GM19238 (cell line): ENCODE data around the gene PHACTR1.
"Not testable (repeated sequence)": the region's sequence is repeated elsewhere in the genome, so short reads cannot be mapped to it uniquely, and the experiment has no call there.

Experiments
- DNase-seq: peaks from one replicate; pipeline ENCODE4 v3.0.0; 2011; ENCODE audit warnings: low spot score; ENCODE audit not compliant: insufficient read length

Gene PHACTR1

GRCh38 chr6:12898603-12899002 is 182.0 kb downstream of the PHACTR1 start:
- DNase-seq = no peak

- DNase-seq = no peak
These were observed 182.7 kb downstream of the PHACTR1 start for GRCh38 chr6:12899046-12899833.

DNA sequence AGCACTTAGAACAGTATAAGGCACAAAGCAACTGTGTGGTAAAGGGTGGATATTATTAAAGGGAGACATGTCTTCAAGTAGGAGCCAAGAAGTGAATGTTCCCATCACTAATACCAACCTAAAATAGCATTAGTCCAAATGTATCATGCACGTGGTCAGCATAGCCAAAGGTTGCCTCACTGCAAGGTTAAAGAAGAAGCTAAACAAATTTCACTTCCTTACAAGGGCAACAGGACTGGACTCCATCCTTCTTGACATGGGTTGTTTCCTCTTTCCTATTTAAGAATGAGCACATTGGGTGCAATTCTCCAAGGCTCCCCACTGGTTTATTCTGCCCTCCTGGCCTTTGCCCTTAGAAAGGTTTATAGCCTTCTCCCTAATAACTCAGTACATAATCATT is 186.7 kb downstream of the PHACTR1 start:
- no peak for DNase-seq

- DNase-seq = no peak
These were observed 193.3 kb downstream of the PHACTR1 start for GRCh38 chr6:12909833-12910232.

DNA sequence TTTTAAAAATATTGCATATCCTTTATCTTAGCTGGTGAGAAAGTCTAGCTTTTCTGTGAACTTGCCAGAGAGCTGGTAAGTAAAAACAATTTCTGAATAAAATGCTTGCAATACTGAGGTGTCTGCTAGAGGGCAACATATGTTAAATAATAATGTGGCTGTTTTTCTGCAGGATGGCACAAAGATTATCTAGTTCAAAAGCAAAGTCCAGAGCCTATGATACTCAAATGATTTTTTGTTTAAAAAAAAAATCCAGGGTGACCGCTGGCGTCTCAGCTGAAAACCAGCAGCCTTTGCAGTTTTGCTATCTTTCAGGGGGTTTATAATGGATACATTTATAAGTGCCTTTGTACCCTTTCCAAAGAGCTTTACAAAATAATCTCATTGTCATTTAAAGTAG is 194.9 kb downstream of the PHACTR1 start:
- DNase-seq = no peak

DNA sequence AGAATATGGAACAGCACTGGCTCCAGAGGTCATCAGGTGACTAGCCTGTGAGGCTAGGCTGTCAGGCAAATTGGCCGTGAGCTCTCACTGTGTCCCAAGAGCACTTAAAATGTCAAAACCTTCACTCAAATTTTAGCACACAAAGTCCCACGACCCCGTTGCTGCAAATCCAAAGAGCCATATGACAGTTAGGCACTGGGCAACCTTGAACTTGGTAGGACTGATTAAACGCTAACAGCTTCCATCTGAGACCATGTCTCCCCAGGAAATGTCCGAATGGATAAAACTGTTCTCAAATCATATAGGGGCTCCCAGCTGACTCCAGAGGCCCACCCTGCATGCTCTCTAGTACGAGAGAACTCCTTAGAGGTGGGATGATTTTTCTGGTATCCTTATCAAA is 196.6 kb downstream of the PHACTR1 start:
- no peak for DNase-seq

DNA sequence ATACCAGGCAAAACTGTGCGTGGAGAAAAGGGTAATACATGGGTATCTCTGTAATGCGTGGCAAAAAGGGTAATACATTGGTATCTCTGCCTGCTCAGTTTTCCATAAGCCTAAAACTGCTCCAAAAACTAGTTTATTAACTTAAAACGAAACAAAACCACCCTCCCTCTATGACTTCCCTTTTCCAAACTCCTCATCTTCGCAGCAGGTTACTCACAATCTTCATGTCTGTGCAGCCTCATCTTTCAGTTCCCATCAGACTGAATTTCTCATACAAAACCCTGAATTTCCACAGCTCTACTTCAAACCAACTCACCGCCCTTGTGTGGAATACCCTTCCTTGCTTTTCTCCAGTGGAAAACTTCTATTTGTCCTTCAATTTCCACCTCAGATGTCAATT is 199.4 kb downstream of the PHACTR1 start:
- no peak for DNase-seq

GRCh38 chr6:12916420-12917136 is 200.0 kb downstream of the PHACTR1 start:
- DNase-seq = no peak

DNA sequence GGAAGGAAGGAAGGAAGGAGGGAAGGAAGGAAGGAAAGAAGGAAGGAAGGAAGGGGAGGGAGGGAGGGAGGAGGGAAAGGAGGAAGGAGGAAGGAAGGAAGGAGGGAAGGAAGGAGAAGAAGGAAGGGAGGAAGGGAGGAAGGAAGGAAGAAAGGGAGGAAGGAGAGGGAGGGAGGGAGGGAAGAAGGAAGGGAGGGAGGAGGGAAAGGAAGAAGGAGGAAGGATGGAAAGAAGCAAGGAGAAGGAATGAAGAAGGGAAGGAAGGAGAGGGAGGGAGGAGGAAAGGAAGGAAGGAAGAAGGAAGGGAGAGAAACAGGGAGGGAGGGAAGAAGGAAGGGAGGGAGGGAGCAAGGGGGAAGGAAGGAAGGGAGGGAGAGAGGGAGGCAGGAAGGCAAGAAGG is 204.9 kb downstream of the PHACTR1 start:
- DNase-seq = no peak

DNA sequence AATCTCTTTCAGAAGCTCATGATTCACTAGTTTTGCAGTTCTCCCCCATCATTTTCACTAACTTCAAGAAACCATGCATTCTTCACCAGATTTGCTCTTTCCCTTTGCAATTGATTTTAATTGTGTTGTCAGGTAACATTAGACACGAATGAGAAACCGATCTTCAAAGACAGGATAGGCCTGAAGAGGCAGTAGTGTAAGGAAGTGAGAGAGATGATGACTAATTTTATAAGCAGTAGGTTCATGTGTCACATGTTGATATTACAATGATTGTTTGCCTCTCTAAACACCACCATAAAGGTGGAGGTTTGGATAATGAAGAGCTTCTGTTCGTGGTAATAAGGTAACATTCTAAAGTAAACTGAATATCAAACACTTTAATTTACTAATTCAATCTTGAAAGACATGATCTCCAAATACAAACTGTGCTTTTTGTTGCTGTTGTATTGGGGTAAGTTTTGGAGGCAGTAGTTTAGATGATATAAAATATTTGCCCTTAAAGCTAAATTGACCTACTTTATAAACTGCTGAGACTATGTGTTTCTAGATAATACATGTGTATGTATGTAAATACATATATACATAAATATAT is 207.2 kb downstream of the PHACTR1 start:
- DNase-seq = no peak

DNA sequence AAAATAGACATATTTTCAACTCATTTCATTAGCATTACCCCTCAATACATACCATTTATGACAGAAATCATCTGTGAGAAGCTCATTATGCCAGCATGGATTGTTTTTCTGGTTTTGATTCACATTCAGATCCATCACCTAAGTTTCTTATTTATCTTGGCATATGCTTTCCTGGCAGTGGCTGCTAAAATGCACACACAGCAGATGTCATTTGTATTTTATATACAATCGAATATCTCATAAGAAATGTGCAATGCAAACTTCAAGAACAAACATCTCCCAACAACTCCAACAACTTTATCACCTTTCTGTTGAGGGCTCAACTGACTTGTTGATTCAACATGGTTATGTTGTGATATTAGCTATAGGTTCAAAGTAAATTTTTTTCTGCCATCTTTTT is 208.3 kb downstream of the PHACTR1 start:
- no peak for DNase-seq

GRCh38 chr6:12927746-12928145 is 211.2 kb downstream of the PHACTR1 start:
- DNase-seq = no peak

- no peak for DNase-seq
These were observed 213.1 kb downstream of the PHACTR1 start for GRCh38 chr6:12929678-12930077.

DNA sequence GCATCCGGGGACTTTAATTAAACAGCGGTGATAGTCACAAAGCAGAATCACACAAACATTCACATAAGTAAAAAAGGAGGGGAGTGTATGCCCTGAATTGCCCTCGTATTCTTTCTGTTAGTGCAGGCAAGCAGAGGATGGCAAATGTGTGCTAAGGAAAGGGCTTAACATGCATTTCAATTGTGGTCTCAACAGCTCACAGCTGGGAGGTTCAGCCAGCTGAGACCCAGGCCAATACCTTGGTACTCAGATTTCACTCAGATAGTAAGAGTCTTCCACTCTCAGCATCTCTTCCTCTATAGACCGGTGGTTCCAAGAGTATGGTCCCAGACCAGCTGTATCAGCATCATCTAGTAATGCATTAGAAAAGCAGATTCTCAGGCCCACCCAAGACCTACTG is 215.1 kb downstream of the PHACTR1 start:
- no peak for DNase-seq

GRCh38 chr6:12935637-12936036 is 219.1 kb downstream of the PHACTR1 start:
- no peak for DNase-seq

DNA sequence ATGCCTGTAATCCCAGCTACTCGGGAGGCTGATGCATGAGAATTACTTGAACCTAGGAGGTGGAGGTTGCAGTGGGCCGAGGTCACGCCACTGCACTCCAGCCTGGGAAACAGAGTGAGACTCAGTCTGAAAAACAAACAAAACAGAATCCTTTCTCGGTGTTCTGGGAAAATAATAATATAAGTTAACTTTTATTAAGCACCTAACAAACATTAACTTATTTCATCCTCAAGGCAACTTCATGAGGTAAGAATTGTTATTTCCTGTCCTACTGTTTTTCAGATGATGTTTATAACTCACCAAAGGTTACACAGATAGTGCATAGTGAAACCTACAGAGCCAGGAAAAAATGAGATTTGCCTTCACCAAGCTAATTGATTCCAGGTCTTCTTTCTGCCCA is 221.4 kb downstream of the PHACTR1 start:
- DNase-seq = no peak

GRCh38 chr6:12939314-12939713 is 222.7 kb downstream of the PHACTR1 start:
- DNase-seq = no peak

GRCh38 chr6:12941422-12941821 is 224.9 kb downstream of the PHACTR1 start:
- no peak for DNase-seq

DNA sequence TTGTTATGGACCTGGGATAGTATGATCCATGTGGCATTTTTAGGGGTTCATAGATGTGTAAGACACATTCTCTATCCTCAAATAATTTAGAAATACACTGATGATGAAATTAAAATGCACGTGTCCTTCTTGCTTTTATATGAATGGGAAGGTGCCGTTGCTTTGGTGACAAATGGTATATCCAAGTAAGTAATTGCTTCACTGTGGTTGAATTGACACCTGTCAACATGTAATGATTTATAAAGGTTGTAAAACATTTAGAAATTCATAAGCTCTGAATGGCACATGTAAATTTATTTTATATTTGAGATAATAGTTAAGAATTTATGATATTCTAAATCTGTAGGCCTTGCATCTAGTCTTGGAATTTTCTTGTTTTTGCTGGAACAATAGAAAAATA is 227.0 kb downstream of the PHACTR1 start:
- no peak for DNase-seq

DNA sequence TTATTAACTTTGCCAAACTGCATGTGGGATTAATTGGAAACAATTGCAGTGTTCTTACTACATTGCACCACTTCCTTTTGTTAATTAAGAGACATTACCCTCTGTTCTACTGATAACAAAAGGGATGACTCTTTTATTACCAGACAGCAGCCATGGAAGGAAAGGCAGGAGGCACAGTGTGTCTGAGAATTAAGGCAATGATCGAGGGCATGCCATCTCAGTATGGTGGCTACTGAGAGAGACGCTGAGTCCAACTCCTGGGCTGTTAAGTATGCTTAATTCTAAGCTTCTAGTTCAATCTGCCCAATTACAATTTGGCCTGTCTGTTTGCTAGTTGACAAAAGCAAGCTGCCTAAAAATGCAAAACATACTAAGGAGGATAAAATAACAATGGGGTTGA is 227.4 kb downstream of the PHACTR1 start:
- DNase-seq = no peak

DNA sequence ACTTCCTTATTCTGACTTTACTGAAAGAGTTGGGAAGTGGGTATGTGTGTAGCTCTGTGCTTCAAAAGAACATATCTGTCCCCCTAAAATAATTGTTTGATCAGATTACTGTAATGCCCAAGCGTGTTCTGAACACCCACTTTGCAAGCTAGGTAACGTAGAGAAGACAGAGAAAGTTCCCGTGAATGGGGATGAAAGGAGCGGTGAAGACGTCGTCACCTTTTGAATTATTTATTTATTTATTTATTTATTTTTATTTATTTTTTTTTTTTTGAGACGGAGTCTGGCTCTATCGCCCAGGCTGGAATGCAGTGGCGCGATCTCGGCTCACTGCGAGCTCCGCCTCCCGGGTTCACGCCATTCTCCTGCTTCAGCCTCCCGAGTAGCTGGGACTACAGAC is 228.0 kb downstream of the PHACTR1 start:
- not testable (repeated sequence) for DNase-seq

GRCh38 chr6:12947151-12947871 is 230.7 kb downstream of the PHACTR1 start:
- no peak for DNase-seq
